ENCODE results near the gene TJP1. TPM values are rescaled to one million over a fixed set of nuclear protein-coding genes. Genes with fewer than 3 reads are reported as not detected.

TJP1 gene
- total and polyA plus RNA-seq, 9 of the 15 experiments (the other 6 are each of a cell fraction or from before 2014, with no cell fraction given), result 9.1 to 39.3 (median 28.0) TPM

DNA sequence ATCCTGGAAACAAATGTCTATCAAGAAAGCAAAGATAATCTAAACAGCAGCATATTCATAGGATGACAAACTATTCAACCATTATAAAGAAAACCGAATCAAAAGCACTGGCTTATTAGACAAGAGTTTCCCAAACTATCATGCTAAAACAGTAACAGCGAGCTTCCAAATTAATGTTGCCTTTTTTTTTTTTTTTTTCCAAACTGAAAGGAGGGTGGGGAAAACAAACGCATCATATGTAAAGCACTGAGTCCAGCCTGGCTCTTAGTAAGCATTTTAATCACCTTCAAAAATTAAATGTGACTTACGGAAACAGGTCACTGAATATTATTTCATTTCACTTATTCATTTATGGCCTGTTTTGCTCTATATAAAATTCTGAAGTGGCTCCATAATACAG lies 2.3 kb downstream of the TJP1 start:
- H3K9me1 ChIP-seq (ENCODE audit: control insufficient read depth, insufficient read depth, low read length), result no peaks in the 10 kb centered on the region
- TF ChIP-seq SREBF1 (IDR thresholded peaks at IDR 0.05; ENCODE audit: borderline replicate concordance, low read depth, low read length), result no peak
- peak; percentile 73; the same call in 1 of the 2 replicates for TF ChIP-seq ZNF384 (IDR thresholded peaks at IDR 0.05; ENCODE audit: low read depth, low read length)
- TF ChIP-seq STAG1 (CRISPR knock-in tag; IDR thresholded peaks at IDR 0.05; ENCODE audit: borderline replicate concordance), result no peak
- TF ChIP-seq POU5F1 (IDR thresholded peaks at IDR 0.05; ENCODE audit: borderline replicate concordance, low read depth, low read length, partially characterized antibody), result no peak
- peak overlapping the region; percentile 76 for H3K4me3 ChIP-seq
- intact Hi-C loops (cut with micrococcal nuclease) (no loop called here), in situ Hi-C loops (cut with MboI) (no loop called here)
- ChIA-PET CTCF (ENCODE audit: low intra/inter-chr PET ratio) (no interaction called here), POLR2A (interaction anchor here (0.6 to 1.0 kb wide), 3 partner anchors 8 to 190 kb away, joined by 3 read pairs; no protein-coding TSS in a partner anchor)
- H4K20me1 ChIP-seq (replicated peaks; ENCODE audit: control insufficient read depth, insufficient read depth, low read length), result 0 out of 2 replicates have a peak, but pooled peaks cover 5% of the 10 kb centered on the region
- peaks cover 6 to 13% of the 10 kb centered on the region in 2 experiments for H3K4me1 ChIP-seq (replicated peaks in 1 of 2; ENCODE audit: control insufficient read depth in 2 of 2, insufficient read depth in 2 of 2, low read length in 2 of 2)
- H3K27me3 ChIP-seq (ENCODE audit: control insufficient read depth in 2 of 2, insufficient read depth in 2 of 2, low read length in 2 of 2), result no peaks in the 10 kb centered on the region
- H3K9ac ChIP-seq (ENCODE audit: insufficient read depth in 1 of 2, low read depth in 2 of 2, low read length in 2 of 2), result peak overlapping the region in 1 of 2 experiments; percentile 66; a peak in 3 of 4 replicates
- no peak overlapping the region for H3K27ac ChIP-seq (ENCODE audit: extremely low read depth, low read depth, low read length)
- ATAC-seq (no peak), DNase-seq (ENCODE audit: extremely low read depth in 1 of 4, low spot score in 3 of 4) (no peak), FAIRE-seq (no peak)
- H3K79me2 ChIP-seq (ENCODE audit: control insufficient read depth, insufficient read depth, low read length), result peaks cover 63% of the 10 kb centered on the region
- H3K9me3 ChIP-seq (replicated peaks; ENCODE audit: control insufficient read depth, insufficient read depth, low read depth, low read length), result no peaks in the 10 kb centered on the region
- H2AFZ ChIP-seq (ENCODE audit: low read depth, low read length), result no peak overlapping the region
- H3K4me2 ChIP-seq (ENCODE audit: insufficient read depth, low read length), result peak overlapping the region; percentile 74
- BruUV-seq (replicated peaks), result no TSS peak
- H3K36me3 ChIP-seq (ENCODE audit: control insufficient read depth, insufficient read depth, low read length), result no peaks in the 10 kb centered on the region
- 4% methylated on average over 4 of the region's 4 CpGs for WGBS (ENCODE audit: insufficient coverage, low coverage, missing lambda C conversion rate)

DNA sequence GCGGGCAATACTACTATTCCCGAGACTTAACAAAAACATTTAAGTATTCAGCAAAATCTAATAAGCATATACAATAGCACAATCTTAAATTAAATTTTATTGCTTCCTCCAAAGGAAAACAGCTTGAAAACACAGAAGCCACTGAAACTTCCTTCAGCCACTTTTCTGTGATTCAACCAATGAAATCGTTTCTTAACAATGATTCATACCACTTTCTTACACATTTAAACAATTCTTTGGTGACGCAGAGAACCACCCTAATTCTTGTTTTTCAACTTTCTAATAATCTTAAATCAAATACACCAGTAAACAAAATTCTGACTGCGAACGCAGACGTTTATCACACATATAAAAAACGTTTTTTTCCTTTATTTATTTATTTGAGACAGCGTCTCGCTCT lies 4.1 kb downstream of the TJP1 start:
- FAIRE-seq, result no peak

More for the DNA sequence above, 4.1 kb downstream of the TJP1 start:
- in situ Hi-C loops (cut with MboI) (no loop called here), intact Hi-C loops (cut with micrococcal nuclease) (no loop called here)
- ATAC-seq (no peak), DNase-seq (ENCODE audit: extremely low read depth in 1 of 4, low spot score in 3 of 4) (no peak)
- Histone ChIP-seq H3K9ac (ENCODE audit: insufficient read depth in 1 of 2, low read depth in 2 of 2, low read length in 2 of 2) (no peak overlapping the region), H3K4me1 (replicated peaks in 1 of 2; ENCODE audit: control insufficient read depth in 2 of 2, insufficient read depth in 2 of 2, low read length in 2 of 2) (peaks cover 6 to 18% of the 10 kb centered on the region in 2 experiments), H2AFZ (ENCODE audit: low read depth, low read length) (no peak overlapping the region), H3K79me2 (ENCODE audit: control insufficient read depth, insufficient read depth, low read length) (peaks cover 82% of the 10 kb centered on the region), H3K27me3 (ENCODE audit: control insufficient read depth in 2 of 2, insufficient read depth in 2 of 2, low read length in 2 of 2) (no peaks in the 10 kb centered on the region), H3K27ac (ENCODE audit: extremely low read depth, low read depth, low read length) (no peak overlapping the region), H3K4me2 (ENCODE audit: insufficient read depth, low read length) (no peak overlapping the region), H3K36me3 (ENCODE audit: control insufficient read depth, insufficient read depth, low read length) (no peaks in the 10 kb centered on the region), H3K9me1 (ENCODE audit: control insufficient read depth, insufficient read depth, low read length) (no peaks in the 10 kb centered on the region), H4K20me1 (replicated peaks; ENCODE audit: control insufficient read depth, insufficient read depth, low read length) (peaks cover 13% of the 10 kb centered on the region; the same call in 1 of the 2 replicates), H3K4me3 (no peak overlapping the region), H3K9me3 (replicated peaks; ENCODE audit: control insufficient read depth, insufficient read depth, low read depth, low read length) (no peaks in the 10 kb centered on the region)
- ChIA-PET CTCF (ENCODE audit: low intra/inter-chr PET ratio) (no interaction called here), POLR2A (interaction anchor here (0.6 kb wide), 1 partner anchor 276 kb away, joined by 3 read pairs; no protein-coding TSS in a partner anchor)
- WGBS (ENCODE audit: insufficient coverage, low coverage, missing lambda C conversion rate), result 78% methylated on average over 9 of the region's 10 CpGs
- no TSS peak for BruUV-seq (replicated peaks)
- TF ChIP-seq ZNF12 (CRISPR knock-in tag; IDR thresholded peaks at IDR 0.05) (no peak), MAFK (IDR thresholded peaks at IDR 0.05; ENCODE audit: low read length) (no peak), HCFC1 (IDR thresholded peaks at IDR 0.05; ENCODE audit: low read depth, low read length) (no peak), ZNF133 (CRISPR knock-in tag; IDR thresholded peaks at IDR 0.05) (no peak)
